Measurements from ENCODE around the gene YWHAE. TPM values are rescaled to one million over a fixed set of nuclear protein-coding genes. Genes with fewer than 3 reads are reported as not detected.
"Not testable (repeated sequence)": the region's sequence is repeated elsewhere in the genome, so short reads cannot be mapped to it uniquely, and the experiment has no call there.

The YWHAE gene
- 100 to 1,000 TPM; 408 to 486 TPM for total RNA-seq
- 1,000 to 10,000 TPM; 1,650 to 1,947 TPM for polyA plus RNA-seq (ENCODE audit: insufficient read length in 2 of 2)
- long read RNA-seq, donor 1, transcript YWHAE-204 (3 exons, 691 nt), result minor isoform, 45 of 873 reads
- long read RNA-seq, donor 1, transcript YWHAE-208 (7 exons, 1,818 nt), result minor isoform, 30 of 873 reads
- long read RNA-seq, donor 1, transcript YWHAE-205 (2 exons, 465 nt), result minor isoform, 120 of 873 reads
- long read RNA-seq, donor 1, transcript YWHAE-201 (6 exons, 2,211 nt), result major isoform, 334 of 873 reads
- long read RNA-seq, donor 1, partial matches to known transcripts, result 332 of 873 reads
- long read RNA-seq, donor 1, other reads (novel, unspliced or antisense), result 0 of 873 reads
- long read RNA-seq, donor 2, transcript YWHAE-204 (3 exons, 691 nt), result minor isoform, 13 of 370 reads
- long read RNA-seq, donor 2, transcript YWHAE-208 (7 exons, 1,818 nt), result minor isoform, 9 of 370 reads
- long read RNA-seq, donor 2, transcript YWHAE-205 (2 exons, 465 nt), result minor isoform, 85 of 370 reads
- long read RNA-seq, donor 2, transcript YWHAE-201 (6 exons, 2,211 nt), result major isoform, 167 of 370 reads
- long read RNA-seq, donor 2, partial matches to known transcripts, result 89 of 370 reads
- long read RNA-seq, donor 2, other reads (novel, unspliced or antisense), result 0 of 370 reads
- long read RNA-seq, donor 3, transcript YWHAE-201 (6 exons, 2,211 nt), result major isoform, 171 of 436 reads
- long read RNA-seq, donor 3, transcript YWHAE-204 (3 exons, 691 nt), result minor isoform, 12 of 436 reads
- long read RNA-seq, donor 3, transcript YWHAE-205 (2 exons, 465 nt), result minor isoform, 123 of 436 reads
- long read RNA-seq, donor 3, transcript YWHAE-208 (7 exons, 1,818 nt), result minor isoform, 12 of 436 reads
- long read RNA-seq, donor 3, partial matches to known transcripts, result 117 of 436 reads
- long read RNA-seq, donor 3, other reads (novel, unspliced or antisense), result 0 of 436 reads
- long read RNA-seq, donor 4, transcript YWHAE-204 (3 exons, 691 nt), result minor isoform, 11 of 543 reads
- long read RNA-seq, donor 4, transcript YWHAE-201 (6 exons, 2,211 nt), result major isoform, 230 of 543 reads
- long read RNA-seq, donor 4, transcript YWHAE-205 (2 exons, 465 nt), result minor isoform, 119 of 543 reads
- long read RNA-seq, donor 4, transcript YWHAE-208 (7 exons, 1,818 nt), result minor isoform, 8 of 543 reads
- long read RNA-seq, donor 4, partial matches to known transcripts, result 170 of 543 reads
- long read RNA-seq, donor 4, other reads (novel, unspliced or antisense), result 0 of 543 reads

- WGBS (ENCODE audit: insufficient coverage), result under 1% methylated on average over 76 of the region's 82 CpGs
Observed at GRCh38 chr17:1399679-1400512, at the start of gene YWHAE. Gene YWHAE, minus strand, starts transcription at chr17:1400222. Its CDS starts 112 bp downstream, at chr17:1400110.

GRCh38 chr17:1449412-1449967 lies 49.5 kb upstream of the YWHAE start:
- Histone ChIP-seq H3K36me3 (ENCODE audit: control insufficient read depth, insufficient read depth, low read length) (peaks cover 11% of the 10 kb centered on the region), H3K4me3 (ENCODE audit: low read depth, low read length) (no peak overlapping the region), H3K27ac (ENCODE audit: low read depth, low read length) (no peak overlapping the region), H3K27me3 (ENCODE audit: control insufficient read depth, insufficient read depth, low read length) (no peaks in the 10 kb centered on the region), H3K9me3 (ENCODE audit: control insufficient read depth, insufficient read depth, low read length) (no peaks in the 10 kb centered on the region), H3K4me1 (ENCODE audit: control insufficient read depth, insufficient read depth, low read length) (peaks cover 11% of the 10 kb centered on the region)
- 100% methylated on average over 1 of the region's 5 CpGs for WGBS (ENCODE audit: insufficient coverage)
- DNase-seq (ENCODE audit: low read depth in 4 of 6, low spot score in 6 of 6), result no peak

More at GRCh38 chr17:1399679-1400512, at the start of gene YWHAE:
- Histone ChIP-seq H3K36me3 (ENCODE audit: control insufficient read depth, insufficient read depth, low read length) (peaks cover 10% of the 10 kb centered on the region), H3K9me3 (ENCODE audit: control insufficient read depth, insufficient read depth, low read length) (no peaks in the 10 kb centered on the region), H3K27me3 (ENCODE audit: control insufficient read depth, insufficient read depth, low read length) (no peaks in the 10 kb centered on the region), H3K4me1 (ENCODE audit: control insufficient read depth, insufficient read depth, low read length) (peaks cover 22% of the 10 kb centered on the region), H3K27ac (ENCODE audit: low read depth, low read length) (peak within 1 kb of the TSS; percentile 98), H3K4me3 (ENCODE audit: low read depth, low read length) (peak within 1 kb of the TSS; percentile 98)
- peak; percentile 90 to 99 (median 94) for DNase-seq (ENCODE audit: low read depth in 4 of 6, low spot score in 6 of 6)

- H3K9me3 ChIP-seq (ENCODE audit: control insufficient read depth, insufficient read depth, low read length), result no peaks in the 10 kb centered on the region
- H3K4me3 ChIP-seq (ENCODE audit: low read depth, low read length), result no peak overlapping the region
- H3K27ac ChIP-seq (ENCODE audit: low read depth, low read length), result no peak overlapping the region
- H3K36me3 ChIP-seq (ENCODE audit: control insufficient read depth, insufficient read depth, low read length), result peaks cover 7% of the 10 kb centered on the region
- H3K27me3 ChIP-seq (ENCODE audit: control insufficient read depth, insufficient read depth, low read length), result no peaks in the 10 kb centered on the region
- no peaks in the 10 kb centered on the region for H3K4me1 ChIP-seq (ENCODE audit: control insufficient read depth, insufficient read depth, low read length)
- no peak for DNase-seq (ENCODE audit: low read depth in 4 of 6, low spot score in 6 of 6)
- WGBS (ENCODE audit: insufficient coverage), result 90% methylated on average over 5 of the region's 7 CpGs
Observed at GRCh38 chr17:1447052-1447451, 47.0 kb upstream of the YWHAE start.

DNA sequence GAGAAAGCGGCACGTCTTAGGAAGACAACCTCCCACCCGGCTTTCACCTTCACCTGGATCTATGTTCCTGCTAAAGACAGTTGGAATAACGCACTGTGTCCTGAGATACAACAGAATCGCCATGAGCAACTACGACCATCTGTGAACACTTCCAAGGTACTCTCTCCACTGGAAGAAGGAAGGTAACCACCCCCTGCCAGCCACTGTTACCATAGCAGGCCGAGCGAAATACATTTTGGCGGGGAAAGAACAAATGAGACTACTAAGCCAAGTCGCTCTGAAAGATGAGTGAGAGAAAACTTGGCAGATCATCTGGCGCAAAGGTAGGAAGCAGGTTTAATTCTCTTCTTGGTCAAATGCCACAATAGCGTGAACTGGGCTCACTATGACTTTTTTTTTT lies 46.2 kb upstream of the YWHAE start:
- Histone ChIP-seq H3K27ac (ENCODE audit: low read depth, low read length) (no peak overlapping the region), H3K36me3 (ENCODE audit: control insufficient read depth, insufficient read depth, low read length) (peaks cover 2% of the 10 kb centered on the region), H3K4me3 (ENCODE audit: low read depth, low read length) (no peak overlapping the region)

DNA sequence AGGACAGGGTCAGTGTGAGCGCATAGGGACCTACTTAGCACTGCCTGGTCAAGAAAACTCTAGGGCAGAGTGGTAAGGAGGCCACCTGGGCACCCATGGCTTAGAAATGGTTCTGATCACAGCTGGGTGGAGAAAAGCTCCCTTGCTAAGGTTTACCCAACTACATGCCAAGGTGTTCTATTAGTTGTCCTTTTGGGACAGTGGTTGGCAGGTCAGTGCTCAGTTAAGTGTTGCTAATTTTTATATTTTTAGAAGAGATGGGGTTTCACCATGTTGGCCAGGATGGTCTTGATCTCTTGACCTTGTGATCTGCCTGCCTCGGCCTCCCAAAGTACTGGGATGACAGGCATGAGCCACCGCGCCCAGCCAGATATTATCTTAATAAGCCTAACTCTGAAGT lies 45.7 kb upstream of the YWHAE start:
- H3K4me1 ChIP-seq (ENCODE audit: control insufficient read depth, insufficient read depth, low read length), result not testable (repeated sequence)
- 90% methylated on average over 4 of the region's 4 CpGs for WGBS (ENCODE audit: insufficient coverage)

More for the DNA sequence above, 46.2 kb upstream of the YWHAE start:
- 94% methylated on average over 10 of the region's 12 CpGs for WGBS (ENCODE audit: insufficient coverage)
- no peaks in the 10 kb centered on the region for H3K4me1 ChIP-seq (ENCODE audit: control insufficient read depth, insufficient read depth, low read length)
- no peaks in the 10 kb centered on the region for H3K9me3 ChIP-seq (ENCODE audit: control insufficient read depth, insufficient read depth, low read length)
- DNase-seq (ENCODE audit: low read depth in 4 of 6, low spot score in 6 of 6), result no peak
- no peaks in the 10 kb centered on the region for H3K27me3 ChIP-seq (ENCODE audit: control insufficient read depth, insufficient read depth, low read length)

DNA sequence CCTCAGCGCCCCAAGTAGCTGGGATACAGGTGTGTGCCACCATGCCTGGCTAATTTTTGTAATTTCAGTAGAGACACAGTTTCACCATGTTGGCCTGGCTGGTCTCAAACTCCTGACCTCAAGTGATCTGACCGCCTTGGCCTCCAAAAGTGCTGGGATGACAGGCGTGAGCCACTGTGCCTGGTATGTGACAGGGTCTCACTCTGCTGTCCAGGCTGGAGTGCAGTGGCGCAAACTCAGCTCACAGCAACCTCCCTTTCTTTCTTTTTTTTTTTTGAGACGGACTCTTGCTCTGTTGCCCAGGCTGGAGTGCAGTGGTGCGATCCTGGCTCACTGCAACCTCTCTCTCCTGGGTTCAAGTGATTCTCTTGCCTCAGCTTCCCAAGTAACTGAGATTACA lies 42.7 kb upstream of the YWHAE start:
- not testable (repeated sequence) for DNase-seq (ENCODE audit: low read depth in 4 of 6, low spot score in 6 of 6); H3K36me3 ChIP-seq (ENCODE audit: control insufficient read depth, insufficient read depth, low read length)
- 94% methylated on average over 4 of the region's 6 CpGs for WGBS (ENCODE audit: insufficient coverage)

More for the DNA sequence above, 45.7 kb upstream of the YWHAE start:
- H3K27me3 ChIP-seq (ENCODE audit: control insufficient read depth, insufficient read depth, low read length); H3K27ac ChIP-seq (ENCODE audit: low read depth, low read length); H3K4me3 ChIP-seq (ENCODE audit: low read depth, low read length); H3K9me3 ChIP-seq (ENCODE audit: control insufficient read depth, insufficient read depth, low read length); DNase-seq (ENCODE audit: low read depth in 4 of 6, low spot score in 6 of 6); H3K36me3 ChIP-seq (ENCODE audit: control insufficient read depth, insufficient read depth, low read length): not testable (repeated sequence)

GRCh38 chr17:1442187-1442586 lies 42.2 kb upstream of the YWHAE start:
- no peak for DNase-seq (ENCODE audit: low read depth in 4 of 6, low spot score in 6 of 6)
- whole genome bisulfite sequencing (ENCODE audit: insufficient coverage), result 100% methylated on average over 1 of the region's 4 CpGs
- H3K36me3 ChIP-seq (ENCODE audit: control insufficient read depth, insufficient read depth, low read length), result peaks cover 7% of the 10 kb centered on the region

More for the DNA sequence above, 42.7 kb upstream of the YWHAE start:
- H3K27me3 ChIP-seq (ENCODE audit: control insufficient read depth, insufficient read depth, low read length); H3K4me3 ChIP-seq (ENCODE audit: low read depth, low read length); H3K9me3 ChIP-seq (ENCODE audit: control insufficient read depth, insufficient read depth, low read length); H3K27ac ChIP-seq (ENCODE audit: low read depth, low read length); H3K4me1 ChIP-seq (ENCODE audit: control insufficient read depth, insufficient read depth, low read length): not testable (repeated sequence)

DNA sequence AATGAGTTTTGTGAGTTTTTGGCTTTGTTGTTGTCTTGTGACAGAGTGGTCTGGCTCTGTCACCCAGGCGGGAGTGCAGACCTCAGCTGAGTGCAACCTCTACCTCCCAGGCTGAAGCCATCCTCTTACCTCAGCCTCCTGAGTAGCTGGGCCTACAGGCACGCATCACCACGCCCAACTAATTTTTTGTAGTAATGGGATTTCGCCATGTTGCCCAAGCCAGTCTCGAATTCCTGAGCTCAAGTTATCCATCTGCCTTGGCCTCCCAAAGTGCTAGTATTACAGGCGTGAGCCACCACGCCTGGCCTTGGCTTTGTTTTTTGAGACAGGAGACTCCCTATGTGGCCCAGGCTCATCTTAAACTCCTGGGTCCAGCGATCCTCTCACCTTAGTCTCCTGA lies 40.9 kb upstream of the YWHAE start:
- no peak for DNase-seq (ENCODE audit: low read depth in 4 of 6, low spot score in 6 of 6)
- Histone ChIP-seq H3K9me3 (ENCODE audit: control insufficient read depth, insufficient read depth, low read length) (no peaks in the 10 kb centered on the region), H3K4me3 (ENCODE audit: low read depth, low read length) (no peak overlapping the region), H3K27ac (ENCODE audit: low read depth, low read length) (no peak overlapping the region), H3K27me3 (ENCODE audit: control insufficient read depth, insufficient read depth, low read length) (no peaks in the 10 kb centered on the region), H3K36me3 (ENCODE audit: control insufficient read depth, insufficient read depth, low read length) (peaks cover 13% of the 10 kb centered on the region), H3K4me1 (ENCODE audit: control insufficient read depth, insufficient read depth, low read length) (no peaks in the 10 kb centered on the region)
- WGBS (ENCODE audit: insufficient coverage), result 100% methylated on average over 6 of the region's 8 CpGs

More at GRCh38 chr17:1442187-1442586, 42.2 kb upstream of the YWHAE start:
- Histone ChIP-seq H3K27ac (ENCODE audit: low read depth, low read length) (no peak overlapping the region), H3K4me1 (ENCODE audit: control insufficient read depth, insufficient read depth, low read length) (no peaks in the 10 kb centered on the region), H3K9me3 (ENCODE audit: control insufficient read depth, insufficient read depth, low read length) (no peaks in the 10 kb centered on the region), H3K4me3 (ENCODE audit: low read depth, low read length) (no peak overlapping the region), H3K27me3 (ENCODE audit: control insufficient read depth, insufficient read depth, low read length) (no peaks in the 10 kb centered on the region)

Data from spinal cord (tissue), 10 donors.